NOMO-1 treated with dmso at 0.1 percent for 144 hours (cell line): ENCODE data around the gene CRYGN.

Experiments
- DNase-seq: peaks from one replicate; lab custom pipeline; 2025; ENCODE audit not compliant: unreplicated experiment; lab: John Stamatoyannopoulos, UW

Gene CRYGN

GRCh38 chr7:151440799-151441445 is 981 bp upstream of the CRYGN start:
- no peak for DNase-seq

GRCh38 chr7:151438864-151439601 is 908 bp downstream of the CRYGN start:
- no peak for DNase-seq

- DNase-seq, result no peak
Observed at GRCh38 chr7:151437866-151438516, 1.9 kb downstream of the CRYGN start.

GRCh38 chr7:151437159-151437553 is 2.8 kb downstream of the CRYGN start:
- no peak for DNase-seq

- DNase-seq, result no peak
Observed at GRCh38 chr7:151436446-151437158, 3.3 kb downstream of the CRYGN start.

GRCh38 chr7:151435971-151436370 is 4.0 kb downstream of the CRYGN start:
- DNase-seq, result no peak

GRCh38 chr7:151435103-151435916 is 4.6 kb downstream of the CRYGN start:
- DNase-seq, result no peak

- no peak for DNase-seq
Observed at GRCh38 chr7:151434549-151434948, 5.4 kb downstream of the CRYGN start.

- no peak for DNase-seq
Observed at GRCh38 chr7:151433721-151434400, 6.1 kb downstream of the CRYGN start.

- no peak for DNase-seq
Observed at GRCh38 chr7:151432658-151433521, 7.1 kb downstream of the CRYGN start.

- DNase-seq, result no peak
Observed at GRCh38 chr7:151431768-151432311, 8.1 kb downstream of the CRYGN start.

GRCh38 chr7:151431281-151431767 is 8.6 kb downstream of the CRYGN start:
- no peak for DNase-seq

- DNase-seq, result no peak
Observed at GRCh38 chr7:151430391-151431205, 9.3 kb downstream of the CRYGN start.

- DNase-seq, result no peak
Observed at GRCh38 chr7:151429560-151430331, 10.2 kb downstream of the CRYGN start.

GRCh38 chr7:151429237-151429559 is 10.7 kb downstream of the CRYGN start:
- DNase-seq, result no peak

GRCh38 chr7:151428378-151429236 is 11.3 kb downstream of the CRYGN start:
- DNase-seq, result no peak
